ENCODE results near the gene EXOSC5.

Gene EXOSC5

GRCh38 chr19:41397086-41398049 lies at the start of gene EXOSC5, which contains the start of gene BCKDHA:
Gene EXOSC5 (minus strand): TSS chr19:41397359. CDS start chr19:41397328, 31 bp downstream.
Gene BCKDHA (plus strand): TSS chr19:41397818. CDS start chr19:41397828, 10 bp downstream.
- no peaks in the 10 kb centered on the region for H3K9me3 ChIP-seq (ENCODE audit: low read depth, low read length)
- peak within 1 kb of the TSS; percentile 94 for H3K27ac ChIP-seq
- H3K36me3 ChIP-seq (ENCODE audit: insufficient read depth, low read length) = no peaks in the 10 kb centered on the region
- TF ChIP-seq FOXP2 (optimal IDR thresholded peaks at IDR 0.05; ENCODE audit: control extremely low read depth, extremely low read length, insufficient read depth) (peak; percentile 91), EZH2 (IDR thresholded peaks at IDR 0.05) (no peak), POLR2AphosphoS5 (IDR thresholded peaks at IDR 0.05; ENCODE audit: borderline replicate concordance, low read depth, low read length) (peak; percentile 68)
- peak; percentile 99 for DNase-seq (ENCODE audit: low read depth, low spot score)
- H3K4me3 ChIP-seq = peak within 1 kb of the TSS; percentile 99
- H3K9ac ChIP-seq (ENCODE audit: insufficient read length) = peak within 1 kb of the TSS; percentile 100

GRCh38 chr19:41445575-41445974 lies 48.4 kb upstream of the EXOSC5 start:
- no peaks in the 10 kb centered on the region for H3K9me3 ChIP-seq (ENCODE audit: low read depth, low read length)

GRCh38 chr19:41443813-41444455 lies 46.8 kb upstream of the EXOSC5 start:
- no peaks in the 10 kb centered on the region for H3K36me3 ChIP-seq (ENCODE audit: insufficient read depth, low read length)
- DNase-seq (ENCODE audit: low read depth, low spot score) = no peak
- H3K27ac ChIP-seq = no peak overlapping the region
- no peak overlapping the region for H3K9ac ChIP-seq (ENCODE audit: insufficient read length)
- no peak overlapping the region for H3K4me3 ChIP-seq
- TF ChIP-seq EZH2 (IDR thresholded peaks at IDR 0.05) = no peak
- no peak for TF ChIP-seq FOXP2 (optimal IDR thresholded peaks at IDR 0.05; ENCODE audit: control extremely low read depth, extremely low read length, insufficient read depth)
- TF ChIP-seq POLR2AphosphoS5 (IDR thresholded peaks at IDR 0.05; ENCODE audit: borderline replicate concordance, low read depth, low read length) = no peak
- H3K9me3 ChIP-seq (ENCODE audit: low read depth, low read length) = no peaks in the 10 kb centered on the region

More at GRCh38 chr19:41445575-41445974, 48.4 kb upstream of the EXOSC5 start:
- Histone ChIP-seq H3K36me3 (ENCODE audit: insufficient read depth, low read length) (no peaks in the 10 kb centered on the region), H3K9ac (ENCODE audit: insufficient read length) (no peak overlapping the region), H3K4me3 (no peak overlapping the region), H3K27ac (no peak overlapping the region)
- no peak for DNase-seq (ENCODE audit: low read depth, low spot score)
- TF ChIP-seq EZH2 (IDR thresholded peaks at IDR 0.05) (no peak), POLR2AphosphoS5 (IDR thresholded peaks at IDR 0.05; ENCODE audit: borderline replicate concordance, low read depth, low read length) (no peak), FOXP2 (optimal IDR thresholded peaks at IDR 0.05; ENCODE audit: control extremely low read depth, extremely low read length, insufficient read depth) (no peak)

- Histone ChIP-seq H3K9me3 (ENCODE audit: low read depth, low read length) (no peaks in the 10 kb centered on the region), H3K4me3 (no peak within 1 kb of the TSS), H3K27ac (no peak within 1 kb of the TSS), H3K9ac (ENCODE audit: insufficient read length) (no peak within 1 kb of the TSS), H3K36me3 (ENCODE audit: insufficient read depth, low read length) (peaks cover 3% of the 10 kb centered on the region; the same call in 1 of the 2 replicates)
- no peak for TF ChIP-seq FOXP2 (optimal IDR thresholded peaks at IDR 0.05; ENCODE audit: control extremely low read depth, extremely low read length, insufficient read depth)
- TF ChIP-seq EZH2 (IDR thresholded peaks at IDR 0.05) = no peak
- TF ChIP-seq POLR2AphosphoS5 (IDR thresholded peaks at IDR 0.05; ENCODE audit: borderline replicate concordance, low read depth, low read length) = no peak
- no peak for DNase-seq (ENCODE audit: low read depth, low spot score)
Observed at GRCh38 chr19:41442473-41443355, 45.6 kb upstream of the EXOSC5 start, which contains the start of gene ERICH4. Gene ERICH4 (plus strand): TSS chr19:41443156. CDS start chr19:41443170, 14 bp downstream.

- no peak for TF ChIP-seq POLR2AphosphoS5 (IDR thresholded peaks at IDR 0.05; ENCODE audit: borderline replicate concordance, low read depth, low read length)
- TF ChIP-seq EZH2 (IDR thresholded peaks at IDR 0.05) = no peak
- TF ChIP-seq FOXP2 (optimal IDR thresholded peaks at IDR 0.05; ENCODE audit: control extremely low read depth, extremely low read length, insufficient read depth) = no peak
- Histone ChIP-seq H3K9ac (ENCODE audit: insufficient read length) (no peak overlapping the region), H3K36me3 (ENCODE audit: insufficient read depth, low read length) (peaks cover 7% of the 10 kb centered on the region; the same call in 1 of the 2 replicates), H3K4me3 (no peak overlapping the region), H3K9me3 (ENCODE audit: low read depth, low read length) (no peaks in the 10 kb centered on the region), H3K27ac (no peak overlapping the region)
- no peak for DNase-seq (ENCODE audit: low read depth, low spot score)
Observed at GRCh38 chr19:41441321-41441945, 44.3 kb upstream of the EXOSC5 start.

GRCh38 chr19:41439441-41440222 lies 42.5 kb upstream of the EXOSC5 start, which contains the start of gene DMAC2:
Gene DMAC2 (minus strand): TSS chr19:41439912. CDS start chr19:41439899, 13 bp downstream.
- DNase-seq (ENCODE audit: low read depth, low spot score) = peak; percentile 97
- H3K36me3 ChIP-seq (ENCODE audit: insufficient read depth, low read length) = peaks cover 11% of the 10 kb centered on the region; the same call in 1 of the 2 replicates
- peak within 1 kb of the TSS; percentile 100 for H3K4me3 ChIP-seq
- TF ChIP-seq FOXP2 (optimal IDR thresholded peaks at IDR 0.05; ENCODE audit: control extremely low read depth, extremely low read length, insufficient read depth) (peak; percentile 75), POLR2AphosphoS5 (IDR thresholded peaks at IDR 0.05; ENCODE audit: borderline replicate concordance, low read depth, low read length) (peak; percentile 95), EZH2 (IDR thresholded peaks at IDR 0.05) (no peak)
- peak within 1 kb of the TSS; percentile 93 for H3K9ac ChIP-seq (ENCODE audit: insufficient read length)
- H3K27ac ChIP-seq = peak within 1 kb of the TSS; percentile 97
- H3K9me3 ChIP-seq (ENCODE audit: low read depth, low read length) = no peaks in the 10 kb centered on the region

All from SK-N-MC (cell line).